Epithelial cell of esophagus (primary cell): Measurements from ENCODE around the gene ANXA5.
A peak's percentile ranks its signal among the peaks of the same experiment; 100 is the strongest.

ENCODE experiments used
- DNase-seq: peaks from one replicate; pipeline ENCODE4 v3.0.0; 2010; ENCODE audit warnings: low read depth
- H3K4me3 ChIP-seq: 2 replicates; pipeline ENCODE4 v1.5.1; 2011; ENCODE audit warnings: mild to moderate bottlenecking, low read length, control low read depth
- TF ChIP-seq, protein P1 (sequence below): IDR thresholded peaks from 2 replicates; pipeline ENCODE4 v1.5.1; 2011; ENCODE audit warnings: low read depth, mild to moderate bottlenecking, low read length, control low read depth, inconsistent platforms; ENCODE audit not compliant: insufficient read depth; ENCODE audit errors: missing control alignments

ANXA5 gene

DNA sequence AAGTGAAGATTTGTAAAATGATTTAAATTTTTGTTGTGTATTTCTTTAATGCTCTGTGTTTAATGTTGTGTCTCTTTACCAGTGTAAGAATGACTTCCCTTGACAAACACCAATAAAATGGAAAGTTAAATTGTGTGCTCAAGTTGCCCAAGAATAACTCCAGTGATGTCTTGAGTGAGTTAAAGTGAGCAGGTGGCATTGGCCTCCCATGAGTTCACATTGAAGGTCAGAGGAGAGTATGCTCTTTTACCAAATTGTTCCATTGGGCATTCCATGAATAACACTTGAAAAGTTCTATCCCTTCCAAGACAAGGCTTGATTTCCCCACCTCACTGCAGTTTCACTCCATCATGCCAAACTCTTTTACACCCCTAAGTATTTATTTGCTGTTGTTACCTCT is 4.5 kb downstream of the ANXA5 start:
- DNase-seq, result no peak
- TF ChIP-seq, protein P1, sequence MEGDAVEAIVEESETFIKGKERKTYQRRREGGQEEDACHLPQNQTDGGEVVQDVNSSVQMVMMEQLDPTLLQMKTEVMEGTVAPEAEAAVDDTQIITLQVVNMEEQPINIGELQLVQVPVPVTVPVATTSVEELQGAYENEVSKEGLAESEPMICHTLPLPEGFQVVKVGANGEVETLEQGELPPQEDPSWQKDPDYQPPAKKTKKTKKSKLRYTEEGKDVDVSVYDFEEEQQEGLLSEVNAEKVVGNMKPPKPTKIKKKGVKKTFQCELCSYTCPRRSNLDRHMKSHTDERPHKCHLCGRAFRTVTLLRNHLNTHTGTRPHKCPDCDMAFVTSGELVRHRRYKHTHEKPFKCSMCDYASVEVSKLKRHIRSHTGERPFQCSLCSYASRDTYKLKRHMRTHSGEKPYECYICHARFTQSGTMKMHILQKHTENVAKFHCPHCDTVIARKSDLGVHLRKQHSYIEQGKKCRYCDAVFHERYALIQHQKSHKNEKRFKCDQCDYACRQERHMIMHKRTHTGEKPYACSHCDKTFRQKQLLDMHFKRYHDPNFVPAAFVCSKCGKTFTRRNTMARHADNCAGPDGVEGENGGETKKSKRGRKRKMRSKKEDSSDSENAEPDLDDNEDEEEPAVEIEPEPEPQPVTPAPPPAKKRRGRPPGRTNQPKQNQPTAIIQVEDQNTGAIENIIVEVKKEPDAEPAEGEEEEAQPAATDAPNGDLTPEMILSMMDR, result no peak
- H3K4me3 ChIP-seq, result no peak overlapping the region

DNA sequence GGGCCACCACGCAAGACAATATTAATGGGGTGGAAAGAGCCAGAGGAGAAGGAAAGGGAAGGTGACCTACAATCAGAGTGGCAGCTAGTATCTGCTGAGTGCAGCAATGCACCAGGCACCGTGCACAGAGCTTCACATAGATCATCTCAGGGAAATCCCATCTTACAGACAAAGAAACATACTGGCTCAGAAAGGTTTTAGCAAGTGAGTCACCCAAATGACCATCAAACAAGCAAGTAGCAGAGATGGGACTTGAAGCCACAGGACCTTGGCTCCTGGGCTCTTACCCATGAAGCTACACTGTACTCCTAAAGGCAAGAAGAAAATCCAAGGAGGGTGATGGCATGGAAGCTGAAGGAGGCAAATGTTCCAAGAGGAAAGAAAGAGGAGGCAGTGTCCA is 6.8 kb downstream of the ANXA5 start:
- DNase-seq, result peak; percentile 47
- H3K4me3 ChIP-seq, result no peak overlapping the region
- TF ChIP-seq, protein P1, result no peak

DNA sequence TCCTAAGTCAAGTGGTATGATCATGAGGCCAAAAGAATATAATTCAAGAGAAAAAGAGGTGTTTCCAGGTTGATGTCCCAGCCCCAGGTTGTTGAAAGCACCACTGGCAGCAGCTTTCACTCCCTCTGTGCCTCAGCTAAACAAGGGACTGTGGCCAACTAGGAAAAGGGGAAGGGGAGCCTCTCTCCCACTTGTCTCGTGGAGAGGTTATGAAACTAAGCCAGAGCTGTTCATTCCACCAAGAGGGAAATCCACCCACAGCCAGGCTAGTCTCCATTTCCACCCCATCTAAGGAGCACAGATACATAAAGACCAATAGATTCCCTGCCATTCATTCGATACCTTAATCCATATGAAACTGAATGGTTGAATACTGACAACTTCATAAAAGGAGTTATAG is 8.1 kb downstream of the ANXA5 start:
- TF ChIP-seq, protein P1, result no peak
- no peak for DNase-seq
- H3K4me3 ChIP-seq, result no peak overlapping the region

GRCh38 chr4:121688261-121688660 is 8.5 kb downstream of the ANXA5 start:
- DNase-seq, result no peak
- H3K4me3 ChIP-seq, result no peak overlapping the region
- TF ChIP-seq, protein P1, result no peak

GRCh38 chr4:121686255-121686654 is 10.5 kb downstream of the ANXA5 start:
- TF ChIP-seq, protein P1, result no peak
- peak; percentile 75 for DNase-seq

GRCh38 chr4:121685257-121685656 is 11.5 kb downstream of the ANXA5 start:
- no peak for DNase-seq
- TF ChIP-seq, protein P1, result no peak
- no peak overlapping the region for H3K4me3 ChIP-seq

More at GRCh38 chr4:121686255-121686654, 10.5 kb downstream of the ANXA5 start:
- no peak overlapping the region for H3K4me3 ChIP-seq

DNA sequence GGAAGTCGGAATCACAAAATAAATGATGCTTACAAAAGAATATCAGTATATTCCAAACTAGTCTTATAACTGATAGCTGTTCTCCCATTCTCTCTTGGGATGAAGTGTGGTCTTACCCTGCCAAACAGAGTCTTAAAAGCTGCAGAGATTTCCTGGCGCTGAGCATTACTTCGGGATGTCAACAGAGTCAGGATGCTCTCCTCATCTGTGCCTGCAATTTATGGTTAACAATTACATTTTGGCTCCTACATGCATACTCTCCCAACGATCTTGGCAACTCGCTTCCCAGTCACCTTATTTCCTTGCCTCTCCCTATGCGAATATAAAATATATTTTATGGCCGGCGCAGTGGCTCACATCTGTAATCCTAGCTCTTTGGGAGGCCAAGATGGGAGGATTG is 12.2 kb downstream of the ANXA5 start:
- TF ChIP-seq, protein P1, result no peak
- H3K4me3 ChIP-seq, result no peak overlapping the region
- no peak for DNase-seq
